ENCODE data around the gene ZC3H13. TPM values are rescaled to one million over a fixed set of nuclear protein-coding genes. Genes with fewer than 3 reads are reported as not detected.

Gene ZC3H13
- total and polyA plus RNA-seq, 2 donors (not counting 1 experiment from before 2014, with no cell fraction given), result 4.8 to 65.7 TPM

DNA sequence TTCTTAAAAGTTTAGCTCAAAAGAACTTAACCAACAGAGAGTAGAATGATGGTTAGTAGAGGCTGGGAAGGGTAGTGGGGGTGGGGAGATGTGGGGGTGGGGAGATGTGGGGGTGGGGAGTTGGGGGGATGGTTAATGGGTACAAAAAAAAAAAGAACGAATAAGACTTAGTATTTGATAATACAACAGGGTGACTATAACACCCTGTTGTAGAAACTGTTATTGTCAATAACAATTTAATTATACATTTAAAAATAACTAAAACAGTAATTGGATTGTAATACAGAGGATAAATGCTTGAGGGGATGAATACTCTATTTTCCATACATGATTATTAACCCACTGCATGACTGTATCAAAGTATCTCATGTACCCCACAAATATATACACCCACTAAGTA is 91.1 kb downstream of the ZC3H13 start:
- Histone ChIP-seq H3K4me1 (ENCODE audit: control insufficient read depth in 2 of 2, insufficient read depth in 2 of 2, low read length in 2 of 2) (no peaks in the 10 kb centered on the region), H3K79me2 (ENCODE audit: control insufficient read depth, insufficient read depth, low read length) (no peaks in the 10 kb centered on the region), H3K27ac (ENCODE audit: low read length in 2 of 2) (no peak overlapping the region), H3K9me3 (ENCODE audit: control extremely low read depth in 1 of 3, control insufficient read depth in 2 of 3, insufficient read depth in 1 of 3, low read length in 2 of 3) (no peaks in the 10 kb centered on the region), H3K36me3 (replicated peaks in 1 of 2; ENCODE audit: control extremely low read depth in 1 of 2, control insufficient read depth in 1 of 2, extremely low read depth in 1 of 2, insufficient read depth in 2 of 2, low read length in 1 of 2) (peaks cover 7 to 53% of the 10 kb centered on the region in 2 experiments), H3K27me3 (replicated peaks in 1 of 4; ENCODE audit: control extremely low read depth in 1 of 4, control insufficient read depth in 3 of 4, insufficient read depth in 4 of 4, low read length in 3 of 4) (no peaks in the 10 kb centered on the region), H3K9ac (ENCODE audit: low read length) (no peak overlapping the region), H3K4me3 (ENCODE audit: control extremely low read depth in 1 of 5, extremely low read depth in 1 of 5, insufficient read depth in 1 of 5, low read depth in 2 of 5, low read length in 4 of 5) (no peak overlapping the region), H4K20me1 (ENCODE audit: control insufficient read depth, insufficient read depth, low read length, poor library complexity, severe bottlenecking) (peaks cover 4% of the 10 kb centered on the region), H3K4me2 (replicated peaks; ENCODE audit: low read depth, low read length, poor library complexity, severe bottlenecking) (no peak overlapping the region), H2AFZ (ENCODE audit: insufficient read depth, low read depth, low read length, poor library complexity, severe bottlenecking) (no peak overlapping the region)
- H3K9me3 Mint-ChIP-seq (ENCODE audit: insufficient read depth), result no peaks in the 10 kb centered on the region
- no peak overlapping the region for H3K4me3 Mint-ChIP-seq
- ATAC-seq (ENCODE audit: low read depth) (no peak), DNase-seq (no peak)
- H3K27ac Mint-ChIP-seq, result no peak overlapping the region
- TF ChIP-seq EZH2 (IDR thresholded peaks at IDR 0.05; ENCODE audit: borderline replicate concordance, insufficient read depth, low read depth, low read length, poor library complexity, severe bottlenecking), result no peak
- TF ChIP-seq, protein P1, sequence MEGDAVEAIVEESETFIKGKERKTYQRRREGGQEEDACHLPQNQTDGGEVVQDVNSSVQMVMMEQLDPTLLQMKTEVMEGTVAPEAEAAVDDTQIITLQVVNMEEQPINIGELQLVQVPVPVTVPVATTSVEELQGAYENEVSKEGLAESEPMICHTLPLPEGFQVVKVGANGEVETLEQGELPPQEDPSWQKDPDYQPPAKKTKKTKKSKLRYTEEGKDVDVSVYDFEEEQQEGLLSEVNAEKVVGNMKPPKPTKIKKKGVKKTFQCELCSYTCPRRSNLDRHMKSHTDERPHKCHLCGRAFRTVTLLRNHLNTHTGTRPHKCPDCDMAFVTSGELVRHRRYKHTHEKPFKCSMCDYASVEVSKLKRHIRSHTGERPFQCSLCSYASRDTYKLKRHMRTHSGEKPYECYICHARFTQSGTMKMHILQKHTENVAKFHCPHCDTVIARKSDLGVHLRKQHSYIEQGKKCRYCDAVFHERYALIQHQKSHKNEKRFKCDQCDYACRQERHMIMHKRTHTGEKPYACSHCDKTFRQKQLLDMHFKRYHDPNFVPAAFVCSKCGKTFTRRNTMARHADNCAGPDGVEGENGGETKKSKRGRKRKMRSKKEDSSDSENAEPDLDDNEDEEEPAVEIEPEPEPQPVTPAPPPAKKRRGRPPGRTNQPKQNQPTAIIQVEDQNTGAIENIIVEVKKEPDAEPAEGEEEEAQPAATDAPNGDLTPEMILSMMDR (IDR thresholded peaks at IDR 0.05), result no peak
- POLR2A ChIA-PET, result no interaction called here
- WGBS (ENCODE audit: insufficient coverage), result no CpG with 5 or more reads among the region's 1 CpG
- intact Hi-C loops (cut with micrococcal nuclease), result loop anchor here (10.0 kb wide), 1 partner anchor 163 kb away; no protein-coding TSS in a partner anchor
- no peaks in the 10 kb centered on the region for H3K4me1 Mint-ChIP-seq
- H3K27me3 Mint-ChIP-seq, result no peaks in the 10 kb centered on the region
- CTCF ChIA-PET, result no interaction called here

DNA sequence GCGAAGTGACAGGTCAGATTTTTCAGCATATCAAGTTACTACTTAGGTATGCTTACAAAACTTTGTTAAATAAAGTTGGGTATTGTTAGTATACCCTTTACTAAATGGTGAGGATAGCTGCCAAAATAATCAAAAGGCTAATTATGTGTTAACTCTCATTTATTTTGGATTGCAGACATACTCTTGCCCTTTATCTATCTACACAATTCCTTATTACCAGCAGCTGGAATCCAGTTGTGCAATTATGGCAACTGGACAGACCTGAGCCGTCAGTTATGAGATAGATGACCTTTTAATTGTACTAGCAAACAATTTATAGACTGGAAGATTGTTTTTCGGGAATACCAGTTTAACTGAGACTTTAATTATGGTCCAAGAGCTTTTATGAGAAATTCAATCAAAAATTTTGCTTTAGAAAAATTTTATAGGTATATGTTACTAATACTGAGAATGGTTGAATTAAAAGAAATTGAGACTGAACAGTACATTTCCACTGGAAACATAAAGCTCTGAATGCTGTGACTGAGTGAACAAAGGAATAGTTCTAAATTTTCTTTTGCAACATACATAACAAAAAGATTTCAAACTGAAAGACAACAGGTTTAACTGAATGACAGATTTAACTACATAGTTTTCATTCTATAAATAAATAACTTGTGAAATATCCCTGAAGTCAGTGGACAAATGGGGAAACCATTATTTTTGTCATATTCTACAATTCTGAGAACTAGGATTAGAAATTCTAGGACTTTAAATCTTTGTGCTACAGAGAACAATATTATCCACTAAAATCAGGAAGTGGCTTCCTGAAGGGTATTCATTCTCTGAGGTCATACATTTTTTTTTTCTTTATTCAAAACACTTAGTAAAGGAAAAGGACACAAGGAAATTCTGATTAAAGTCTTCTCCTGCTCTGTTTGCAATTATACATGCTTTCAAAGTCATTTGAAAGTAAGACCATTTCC is 97.4 kb downstream of the ZC3H13 start:
- ChIA-PET CTCF (no interaction called here), POLR2A (no interaction called here)
- Mint-ChIP-seq H3K4me1 (peaks cover 3% of the 10 kb centered on the region), H3K27me3 (no peaks in the 10 kb centered on the region), H3K9me3 (ENCODE audit: insufficient read depth) (no peaks in the 10 kb centered on the region), H3K27ac (no peak overlapping the region), H3K4me3 (no peak overlapping the region)
- Histone ChIP-seq H3K4me1 (ENCODE audit: control insufficient read depth in 2 of 2, insufficient read depth in 2 of 2, low read length in 2 of 2) (no peaks in the 10 kb centered on the region), H3K27me3 (replicated peaks in 1 of 4; ENCODE audit: control extremely low read depth in 1 of 4, control insufficient read depth in 3 of 4, insufficient read depth in 4 of 4, low read length in 3 of 4) (no peaks in the 10 kb centered on the region), H3K27ac (ENCODE audit: low read length in 2 of 2) (no peak overlapping the region), H3K79me2 (ENCODE audit: control insufficient read depth, insufficient read depth, low read length) (no peaks in the 10 kb centered on the region), H3K36me3 (replicated peaks in 1 of 2; ENCODE audit: control extremely low read depth in 1 of 2, control insufficient read depth in 1 of 2, extremely low read depth in 1 of 2, insufficient read depth in 2 of 2, low read length in 1 of 2) (peaks cover 0 to 26% of the 10 kb centered on the region in 2 experiments), H3K4me3 (ENCODE audit: control extremely low read depth in 1 of 5, extremely low read depth in 1 of 5, insufficient read depth in 1 of 5, low read depth in 2 of 5, low read length in 4 of 5) (no peak overlapping the region), H2AFZ (ENCODE audit: insufficient read depth, low read depth, low read length, poor library complexity, severe bottlenecking) (no peak overlapping the region), H3K9ac (ENCODE audit: low read length) (no peak overlapping the region), H3K4me2 (replicated peaks; ENCODE audit: low read depth, low read length, poor library complexity, severe bottlenecking) (no peak overlapping the region), H4K20me1 (ENCODE audit: control insufficient read depth, insufficient read depth, low read length, poor library complexity, severe bottlenecking) (no peaks in the 10 kb centered on the region), H3K9me3 (ENCODE audit: control extremely low read depth in 1 of 3, control insufficient read depth in 2 of 3, insufficient read depth in 1 of 3, low read length in 2 of 3) (no peaks in the 10 kb centered on the region)
- ATAC-seq (ENCODE audit: low read depth), result no peak
- WGBS (ENCODE audit: insufficient coverage), result no CpG with 5 or more reads among the region's 3 CpGs
- intact Hi-C loops (cut with micrococcal nuclease), result no loop called here
- no peak for DNase-seq
- no peak for TF ChIP-seq EZH2 (IDR thresholded peaks at IDR 0.05; ENCODE audit: borderline replicate concordance, insufficient read depth, low read depth, low read length, poor library complexity, severe bottlenecking)
- TF ChIP-seq, protein P1 (IDR thresholded peaks at IDR 0.05), result no peak

Data from B cell (primary cell).